ENCODE results near the gene DLG2. TPM values are rescaled to one million over a fixed set of nuclear protein-coding genes. Genes with fewer than 3 reads are reported as not detected.

The DLG2 gene
- total and polyA plus RNA-seq, 11 donors, result 2.4 to 13.9 (median 7.1) TPM

DNA sequence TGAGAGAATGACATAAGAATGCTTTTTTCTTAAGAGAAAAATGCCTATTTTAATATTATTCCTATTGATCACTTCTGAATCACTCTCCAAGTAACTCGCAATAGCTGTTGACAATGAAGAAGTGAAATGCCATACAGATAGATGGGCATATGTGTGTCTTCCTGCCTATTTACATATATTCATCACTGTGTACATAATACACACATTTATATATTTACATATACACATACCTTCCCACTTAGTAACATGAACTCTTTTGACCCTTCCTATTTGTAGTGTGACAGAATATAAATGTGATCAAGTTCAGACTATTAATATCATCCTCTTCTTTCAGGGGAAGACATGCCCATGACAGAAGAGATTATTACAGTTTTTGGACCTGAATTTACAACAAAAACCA lies 756.7 kb downstream of the DLG2 start:
- no peak for DNase-seq
- H3K4me3 ChIP-seq, result no peak overlapping the region
- WGBS, 4 donors, result 90 to 94% (median 92%) methylated on average over 1 of the region's 1 CpG
- H3K9me3 ChIP-seq, result no peaks in the 10 kb centered on the region
- no peaks in the 10 kb centered on the region for H3K27me3 ChIP-seq
- TF ChIP-seq, protein P1, sequence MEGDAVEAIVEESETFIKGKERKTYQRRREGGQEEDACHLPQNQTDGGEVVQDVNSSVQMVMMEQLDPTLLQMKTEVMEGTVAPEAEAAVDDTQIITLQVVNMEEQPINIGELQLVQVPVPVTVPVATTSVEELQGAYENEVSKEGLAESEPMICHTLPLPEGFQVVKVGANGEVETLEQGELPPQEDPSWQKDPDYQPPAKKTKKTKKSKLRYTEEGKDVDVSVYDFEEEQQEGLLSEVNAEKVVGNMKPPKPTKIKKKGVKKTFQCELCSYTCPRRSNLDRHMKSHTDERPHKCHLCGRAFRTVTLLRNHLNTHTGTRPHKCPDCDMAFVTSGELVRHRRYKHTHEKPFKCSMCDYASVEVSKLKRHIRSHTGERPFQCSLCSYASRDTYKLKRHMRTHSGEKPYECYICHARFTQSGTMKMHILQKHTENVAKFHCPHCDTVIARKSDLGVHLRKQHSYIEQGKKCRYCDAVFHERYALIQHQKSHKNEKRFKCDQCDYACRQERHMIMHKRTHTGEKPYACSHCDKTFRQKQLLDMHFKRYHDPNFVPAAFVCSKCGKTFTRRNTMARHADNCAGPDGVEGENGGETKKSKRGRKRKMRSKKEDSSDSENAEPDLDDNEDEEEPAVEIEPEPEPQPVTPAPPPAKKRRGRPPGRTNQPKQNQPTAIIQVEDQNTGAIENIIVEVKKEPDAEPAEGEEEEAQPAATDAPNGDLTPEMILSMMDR (IDR thresholded peaks at IDR 0.05), result no peak
- no peak for TF ChIP-seq POLR2A (IDR thresholded peaks at IDR 0.05)
- H3K27ac ChIP-seq, result no peak overlapping the region
- intact Hi-C loops (cut with DNase I), result no loop called here
- peaks cover 0 to 13% (median 5%) of the 10 kb centered on the region in 12 donors for H3K4me1 ChIP-seq
- no peak for ATAC-seq
- H3K36me3 ChIP-seq, result no peaks in the 10 kb centered on the region

DNA sequence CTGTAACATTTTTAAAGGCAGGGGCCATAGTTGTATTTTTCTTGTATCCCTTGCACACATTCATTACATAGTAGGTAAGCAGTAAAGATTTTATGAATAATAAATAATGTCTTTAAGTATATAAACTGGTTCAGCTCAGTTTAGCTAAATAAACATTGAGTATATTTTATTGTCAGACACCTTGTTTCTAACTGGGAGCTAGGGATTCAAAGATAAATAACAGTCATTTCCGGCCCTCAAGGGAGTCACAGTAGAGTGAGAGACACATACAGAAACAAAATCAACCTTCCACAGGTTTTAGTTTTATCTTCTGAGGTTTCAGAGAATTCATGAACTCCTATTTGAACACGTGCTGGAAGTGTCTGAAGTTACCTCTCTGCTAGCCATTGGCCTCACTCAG lies 760.2 kb downstream of the DLG2 start:
- intact Hi-C loops (cut with DNase I), result no loop called here
- Histone ChIP-seq H3K27me3 (no peaks in the 10 kb centered on the region), H3K27ac (no peak overlapping the region), H3K4me3 (no peak overlapping the region), H3K4me1 (peaks cover 0 to 18% (median 7%) of the 10 kb centered on the region in 12 donors), H3K36me3 (no peaks in the 10 kb centered on the region), H3K9me3 (no peaks in the 10 kb centered on the region)
- WGBS, 4 donors, result 77 to 87% (median 78%) methylated on average over 2 of the region's 2 CpGs
- ATAC-seq, result no peak
- TF ChIP-seq, protein P1 (IDR thresholded peaks at IDR 0.05), result no peak
- TF ChIP-seq POLR2A (IDR thresholded peaks at IDR 0.05), result no peak
- no peak for DNase-seq

DNA sequence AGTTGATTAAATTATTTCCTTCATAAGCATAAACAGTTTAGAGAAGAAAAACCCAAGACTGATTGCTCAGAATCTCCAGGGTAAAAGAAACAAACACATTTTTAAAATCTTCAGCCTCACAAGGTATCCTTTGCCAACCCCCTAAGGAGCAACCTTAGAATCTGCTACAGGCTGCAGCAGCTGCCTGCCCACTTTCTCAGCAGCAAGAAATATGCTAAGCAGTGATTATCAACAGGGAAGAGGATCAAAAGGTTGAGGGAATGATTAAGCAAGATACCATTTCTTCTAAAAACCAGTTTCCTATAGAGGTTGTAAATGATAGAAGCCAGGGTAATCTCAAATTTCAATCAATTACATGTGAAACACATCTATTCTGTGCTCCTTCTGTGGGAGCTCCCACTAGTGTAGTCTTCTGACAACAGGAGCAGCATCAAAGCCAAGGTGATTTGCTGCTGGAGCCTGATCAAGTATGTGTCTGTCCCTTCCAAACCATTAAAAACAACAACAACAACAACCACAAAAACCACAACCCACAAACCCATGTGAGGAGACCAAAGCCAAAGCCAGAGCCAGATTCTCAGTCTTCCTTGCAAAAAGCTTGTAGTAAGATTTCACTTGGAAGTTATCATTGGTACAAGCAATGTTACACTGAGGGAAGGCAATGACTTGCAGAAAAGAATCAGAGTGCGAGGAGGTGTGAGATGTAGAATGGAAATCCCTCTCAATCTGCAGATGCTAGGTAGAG lies 761.2 kb downstream of the DLG2 start:
- WGBS, 4 donors, result 83 to 96% (median 85%) methylated on average over 1 of the region's 1 CpG
- ATAC-seq (no peak), DNase-seq (no peak)
- no peak for TF ChIP-seq POLR2A (IDR thresholded peaks at IDR 0.05)
- TF ChIP-seq, protein P1 (IDR thresholded peaks at IDR 0.05), result no peak
- intact Hi-C loops (cut with DNase I), result no loop called here
- no peaks in the 10 kb centered on the region for H3K36me3 ChIP-seq
- no peaks in the 10 kb centered on the region for H3K27me3 ChIP-seq
- no peak overlapping the region for H3K27ac ChIP-seq
- H3K9me3 ChIP-seq, result no peaks in the 10 kb centered on the region
- no peak overlapping the region for H3K4me3 ChIP-seq
- peaks cover 0 to 18% (median 7%) of the 10 kb centered on the region in 12 donors for H3K4me1 ChIP-seq

DNA sequence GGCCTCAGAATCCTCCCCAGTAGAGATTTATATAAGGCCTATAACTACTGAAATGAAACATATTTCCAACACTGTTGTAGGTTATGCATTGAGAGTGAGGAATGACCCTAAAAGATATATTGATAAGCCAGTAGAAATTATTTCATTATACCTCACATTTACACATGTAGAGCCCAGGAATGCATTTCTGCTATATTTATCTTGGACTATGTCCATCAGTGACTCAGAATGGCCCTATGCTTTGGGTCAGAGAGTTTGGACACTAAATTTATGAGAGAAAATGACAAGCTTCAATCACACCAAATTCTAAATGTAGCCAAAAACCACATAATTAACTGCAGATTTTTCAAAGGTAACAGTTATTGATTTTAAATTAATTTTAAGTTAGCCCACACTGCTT lies 761.9 kb downstream of the DLG2 start:
- Histone ChIP-seq H3K9me3 (no peaks in the 10 kb centered on the region), H3K36me3 (no peaks in the 10 kb centered on the region), H3K27ac (no peak overlapping the region), H3K4me1 (peaks cover 0 to 18% (median 7%) of the 10 kb centered on the region in 12 donors), H3K4me3 (no peak overlapping the region), H3K27me3 (no peaks in the 10 kb centered on the region)
- peak in 1 of 4 donors; percentile 55 for ATAC-seq
- intact Hi-C loops (cut with DNase I), result no loop called here
- TF ChIP-seq, protein P1 (IDR thresholded peaks at IDR 0.05), result no peak
- TF ChIP-seq POLR2A (IDR thresholded peaks at IDR 0.05), result no peak
- DNase-seq, result no peak
